ENCODE results near the gene MAEA.

DNA sequence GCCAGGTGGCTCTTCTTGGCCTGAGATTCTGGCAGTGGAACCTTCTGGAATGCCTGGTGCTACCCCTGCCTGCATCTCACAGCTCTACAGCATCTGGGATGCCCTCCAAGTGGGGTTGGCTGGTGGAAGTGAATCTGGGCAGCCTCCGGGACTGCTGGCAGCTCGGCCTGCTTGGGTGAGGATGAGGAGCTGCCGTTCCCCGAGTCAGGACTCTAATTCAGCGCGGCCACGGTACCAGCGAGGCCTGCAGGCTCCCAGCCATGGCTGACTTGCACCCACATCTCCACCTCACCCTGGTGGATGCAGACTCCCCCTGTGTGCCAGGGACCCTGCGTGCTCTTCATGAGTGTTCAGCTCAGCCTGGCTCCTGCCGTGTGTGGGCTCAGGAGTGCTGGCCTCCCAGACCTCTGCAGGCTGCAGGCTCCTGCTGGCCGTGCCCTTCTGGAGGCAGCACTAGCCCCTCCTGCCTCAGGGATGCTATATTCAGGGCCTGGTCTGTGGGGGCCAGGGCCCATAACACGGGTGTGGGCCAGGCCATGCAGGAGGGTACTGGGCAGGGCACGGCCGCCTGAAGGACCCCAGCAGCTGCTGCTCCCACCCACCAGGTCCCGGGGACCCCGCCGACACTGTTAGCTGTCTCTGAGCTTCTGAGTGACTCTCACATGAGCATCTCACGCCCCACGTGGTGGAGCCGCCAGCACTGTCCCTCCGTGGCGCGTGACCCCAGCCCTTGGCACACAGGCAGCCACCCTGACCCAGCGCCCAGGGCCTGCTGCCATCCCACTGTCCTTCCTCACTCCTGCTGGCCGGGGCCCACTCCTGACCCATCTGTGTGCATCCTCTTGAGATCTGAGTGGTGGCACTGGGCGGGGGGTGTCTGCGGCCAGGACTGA is 67.9 kb downstream of the MAEA start:
- TF ChIP-seq POLR2A (IDR thresholded peaks at IDR 0.05; ENCODE audit: extremely low read depth, insufficient read length): no peak
- TF ChIP-seq, protein P1, sequence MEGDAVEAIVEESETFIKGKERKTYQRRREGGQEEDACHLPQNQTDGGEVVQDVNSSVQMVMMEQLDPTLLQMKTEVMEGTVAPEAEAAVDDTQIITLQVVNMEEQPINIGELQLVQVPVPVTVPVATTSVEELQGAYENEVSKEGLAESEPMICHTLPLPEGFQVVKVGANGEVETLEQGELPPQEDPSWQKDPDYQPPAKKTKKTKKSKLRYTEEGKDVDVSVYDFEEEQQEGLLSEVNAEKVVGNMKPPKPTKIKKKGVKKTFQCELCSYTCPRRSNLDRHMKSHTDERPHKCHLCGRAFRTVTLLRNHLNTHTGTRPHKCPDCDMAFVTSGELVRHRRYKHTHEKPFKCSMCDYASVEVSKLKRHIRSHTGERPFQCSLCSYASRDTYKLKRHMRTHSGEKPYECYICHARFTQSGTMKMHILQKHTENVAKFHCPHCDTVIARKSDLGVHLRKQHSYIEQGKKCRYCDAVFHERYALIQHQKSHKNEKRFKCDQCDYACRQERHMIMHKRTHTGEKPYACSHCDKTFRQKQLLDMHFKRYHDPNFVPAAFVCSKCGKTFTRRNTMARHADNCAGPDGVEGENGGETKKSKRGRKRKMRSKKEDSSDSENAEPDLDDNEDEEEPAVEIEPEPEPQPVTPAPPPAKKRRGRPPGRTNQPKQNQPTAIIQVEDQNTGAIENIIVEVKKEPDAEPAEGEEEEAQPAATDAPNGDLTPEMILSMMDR (IDR thresholded peaks at IDR 0.05; ENCODE audit: low read depth, low read length): no peak

All from NB4 (cell line).